WTC11 (cell line): ENCODE results near the gene C2orf49. TPM values are rescaled to one million over a fixed set of nuclear protein-coding genes. Genes with fewer than 3 reads are reported as not detected.

ENCODE experiments used
- ATAC-seq: fragments of 200-7000 bp; cut with Tn5 transposase; 2 replicates; pipeline ENCODE4 v1.10.0; 2021; ENCODE audit warnings: mild to moderate bottlenecking, moderate library complexity
- CTCF ChIA-PET: fragments of 300-600 bp; sonication (Branson Sonifier 250); formaldehyde crosslinking; loops from one replicate; lab custom pipeline; 2021; ENCODE audit warnings: antibody characterized with exemption; lab: Charles Lee
- POLR2A ChIA-PET: fragments of 350-600 bp; sonication (Branson Sonifier 250); formaldehyde crosslinking; loops from one replicate; lab custom pipeline; 2021; ENCODE audit warnings: antibody characterized with exemption; lab: Charles Lee
- DNase-seq: peaks from one replicate; pipeline ENCODE4 v3.0.0; 2021; ENCODE audit warnings: low spot score
- H3K27ac Mint-ChIP-seq: 2 replicates; pipeline ENCODE4 v1.8.0; 2021; ENCODE audit warnings: mixed read lengths
- H3K27me3 Mint-ChIP-seq: 2 replicates; pipeline ENCODE4 v1.8.0; 2021; ENCODE audit warnings: low read depth, mild to moderate bottlenecking, moderate library complexity, mixed read lengths
- H3K36me3 Mint-ChIP-seq: 2 replicates; pipeline ENCODE4 v1.8.0; 2021; ENCODE audit warnings: mixed read lengths
- H3K4me1 Mint-ChIP-seq: 2 replicates; pipeline ENCODE4 v1.8.0; 2022; ENCODE audit warnings: mixed read lengths
- H3K4me3 Mint-ChIP-seq: 2 replicates; pipeline ENCODE4 v1.8.0; 2021; ENCODE audit warnings: mild to moderate bottlenecking, moderate library complexity, mixed read lengths
- H3K9me3 Mint-ChIP-seq: 2 replicates; pipeline ENCODE4 v1.8.0; 2021; ENCODE audit warnings: mixed read lengths
- ARID4B ChIP-seq: sonication (generic); formaldehyde crosslinking; IDR thresholded peaks from 2 replicates; pipeline ENCODE4 v1.8.0; 2023; ENCODE audit warnings: missing genetic modification reagents, mild to moderate bottlenecking, borderline replicate concordance
- CTCF ChIP-seq: fragments of 200-600 bp; IDR thresholded peaks from 2 replicates; pipeline ENCODE4 v1.8.0; 2022; ENCODE audit warnings: antibody characterized with exemption
- ERG ChIP-seq: fragments of 250-450 bp; sonication (Bioruptor Pico); IDR thresholded peaks from 2 replicates; pipeline ENCODE4 v1.8.0; 2021; ENCODE audit warnings: mild to moderate bottlenecking
- ESRRA ChIP-seq: sonication (generic); formaldehyde crosslinking; IDR thresholded peaks from 2 replicates; pipeline ENCODE4 v1.8.1; 2022; ENCODE audit warnings: mild to moderate bottlenecking, missing genetic modification reagents, borderline replicate concordance
- GTF2I ChIP-seq: fragments of 250-450 bp; sonication (Bioruptor Pico); conservative IDR thresholded peaks from 2 replicates; pipeline ENCODE4 v1.4.0; 2021; ENCODE audit warnings: mild to moderate bottlenecking
- IRF1 ChIP-seq: sonication (generic); formaldehyde crosslinking; IDR thresholded peaks from 2 replicates; pipeline ENCODE4 v1.8.0; 2023; ENCODE audit warnings: missing genetic modification reagents
- JUN ChIP-seq: sonication (generic); formaldehyde crosslinking; IDR thresholded peaks from 2 replicates; pipeline ENCODE4 v1.8.0; 2023; ENCODE audit warnings: mild to moderate bottlenecking, missing genetic modification reagents
- KAT7 ChIP-seq: sonication (generic); formaldehyde crosslinking; IDR thresholded peaks from 2 replicates; pipeline ENCODE4 v1.8.1; 2023; ENCODE audit warnings: missing genetic modification reagents, mild to moderate bottlenecking, borderline replicate concordance
- MAX ChIP-seq: sonication (generic); formaldehyde crosslinking; IDR thresholded peaks from 2 replicates; pipeline ENCODE4 v1.8.0; 2022; ENCODE audit warnings: mild to moderate bottlenecking, missing genetic modification reagents
- MYBL2 ChIP-seq: sonication (generic); formaldehyde crosslinking; IDR thresholded peaks from 2 replicates; pipeline ENCODE4 v1.8.1; 2023; ENCODE audit warnings: mild to moderate bottlenecking, moderate library complexity, missing genetic modification reagents
- OVOL2 ChIP-seq: fragments of 250-450 bp; sonication (Bioruptor Pico); IDR thresholded peaks from 2 replicates; pipeline ENCODE4 v1.9.0; 2021; ENCODE audit warnings: mild to moderate bottlenecking, borderline replicate concordance
- USF2 ChIP-seq: sonication (generic); formaldehyde crosslinking; IDR thresholded peaks from 2 replicates; pipeline ENCODE4 v1.8.1; 2023; ENCODE audit warnings: mild to moderate bottlenecking, missing genetic modification reagents, moderate library complexity
- ZBTB21 ChIP-seq: sonication (generic); formaldehyde crosslinking; IDR thresholded peaks from 2 replicates; pipeline ENCODE4 v1.8.1; 2023; ENCODE audit warnings: mild to moderate bottlenecking, missing genetic modification reagents, borderline replicate concordance
- ZNF121 ChIP-seq: sonication (generic); formaldehyde crosslinking; IDR thresholded peaks from 2 replicates; pipeline ENCODE4 v1.8.0; 2023; ENCODE audit warnings: missing genetic modification reagents
- ZNF263 ChIP-seq: sonication (generic); formaldehyde crosslinking; IDR thresholded peaks from 2 replicates; pipeline ENCODE4 v1.8.1; 2022; ENCODE audit warnings: low read depth, mild to moderate bottlenecking, moderate library complexity, missing genetic modification reagents
- ZNF281 ChIP-seq: sonication (generic); formaldehyde crosslinking; IDR thresholded peaks from 2 replicates; pipeline ENCODE4 v1.8.0; 2023; ENCODE audit warnings: mild to moderate bottlenecking, missing genetic modification reagents
- ZNF317 ChIP-seq: sonication (generic); formaldehyde crosslinking; IDR thresholded peaks from 2 replicates; pipeline ENCODE4 v1.8.1; 2023; ENCODE audit warnings: low read depth, mild to moderate bottlenecking, moderate library complexity, missing genetic modification reagents, borderline replicate concordance
- ZNF532 ChIP-seq: fragments of 250-450 bp; sonication (Bioruptor Pico); IDR thresholded peaks from 2 replicates; pipeline ENCODE4 v1.9.0; 2021; ENCODE audit warnings: mild to moderate bottlenecking, borderline replicate concordance
- total RNA-seq: library from RNA; stranded (reverse); gene quantifications from 3 replicates; pipeline ENCODE4 v1.2.3, GENCODE V29; 2021

Gene C2orf49
- total RNA-seq, 1 experiment from 2014 or later: 15.9 TPM

GRCh38 chr2:105336786-105337121 is 586 bp upstream of the C2orf49 start:
- no peak for DNase-seq
- H3K4me1 Mint-ChIP-seq: peaks cover 14% of the 10 kb centered on the region
- no peak for ATAC-seq
- POLR2A ChIA-PET: interaction anchor here (1.2 kb wide), 1 partner anchor 8 kb away, joined by 4 read pairs; no protein-coding TSS in a partner anchor
- CTCF ChIA-PET: no interaction called here
- TF ChIP-seq KAT7: no peak
- TF ChIP-seq ZBTB21 (CRISPR knock-in tag): no peak
- TF ChIP-seq ZNF281 (CRISPR knock-in tag): no peak
- H3K27ac Mint-ChIP-seq: peak overlapping the region; percentile 100
- peaks cover 18% of the 10 kb centered on the region for H3K36me3 Mint-ChIP-seq
- no peaks in the 10 kb centered on the region for H3K27me3 Mint-ChIP-seq
- H3K4me3 Mint-ChIP-seq: peak overlapping the region; percentile 100
- H3K9me3 Mint-ChIP-seq: no peaks in the 10 kb centered on the region

GRCh38 chr2:105338020-105338385 is 663 bp downstream of the C2orf49 start:
- no peak for DNase-seq
- CTCF ChIA-PET: no interaction called here
- peak overlapping the region; percentile 67 for H3K27ac Mint-ChIP-seq
- TF ChIP-seq ZNF121 (CRISPR knock-in tag): no peak
- no peak for TF ChIP-seq IRF1 (CRISPR knock-in tag)
- TF ChIP-seq MYBL2 (CRISPR knock-in tag): no peak
- no peak for TF ChIP-seq ZNF263 (CRISPR knock-in tag)
- TF ChIP-seq KAT7: no peak
- TF ChIP-seq ZNF532: no peak
- no peak for TF ChIP-seq CTCF
- TF ChIP-seq GTF2I (CRISPR knock-in tag): no peak
- TF ChIP-seq MAX (CRISPR knock-in tag): no peak
- no peak for TF ChIP-seq OVOL2 (CRISPR knock-in tag)
- no peak for TF ChIP-seq USF2 (CRISPR knock-in tag)
- TF ChIP-seq ESRRA (CRISPR knock-in tag): no peak
- no peak for TF ChIP-seq ARID4B (CRISPR knock-in tag)
- no peak for TF ChIP-seq ZNF317
- TF ChIP-seq ERG (CRISPR knock-in tag): no peak
- TF ChIP-seq JUN (CRISPR knock-in tag): no peak

More at GRCh38 chr2:105338020-105338385, 663 bp downstream of the C2orf49 start:
- no peaks in the 10 kb centered on the region for H3K27me3 Mint-ChIP-seq
- no peak for ATAC-seq
- peak overlapping the region; percentile 100 for H3K4me3 Mint-ChIP-seq
- peaks cover 14% of the 10 kb centered on the region for H3K4me1 Mint-ChIP-seq
- H3K9me3 Mint-ChIP-seq: no peaks in the 10 kb centered on the region
- POLR2A ChIA-PET: interaction anchor here (1.2 kb wide), 1 partner anchor 9 kb away, joined by 4 read pairs; no protein-coding TSS in a partner anchor
- peaks cover 26% of the 10 kb centered on the region for H3K36me3 Mint-ChIP-seq
